HG02885 (cell line): ENCODE results near the gene GNB2.
"Not testable (repeated sequence)": the region's sequence is repeated elsewhere in the genome, so short reads cannot be mapped to it uniquely, and the experiment has no call there.

ENCODE experiments used
- ATAC-seq: cut with Tn5 transposase; IDR thresholded peaks from one replicate; pipeline ENCODE4 v1.9.1; 2021; ENCODE audit warnings: mild to moderate bottlenecking; ENCODE audit not compliant: unreplicated experiment, poor library complexity

GNB2 gene

DNA sequence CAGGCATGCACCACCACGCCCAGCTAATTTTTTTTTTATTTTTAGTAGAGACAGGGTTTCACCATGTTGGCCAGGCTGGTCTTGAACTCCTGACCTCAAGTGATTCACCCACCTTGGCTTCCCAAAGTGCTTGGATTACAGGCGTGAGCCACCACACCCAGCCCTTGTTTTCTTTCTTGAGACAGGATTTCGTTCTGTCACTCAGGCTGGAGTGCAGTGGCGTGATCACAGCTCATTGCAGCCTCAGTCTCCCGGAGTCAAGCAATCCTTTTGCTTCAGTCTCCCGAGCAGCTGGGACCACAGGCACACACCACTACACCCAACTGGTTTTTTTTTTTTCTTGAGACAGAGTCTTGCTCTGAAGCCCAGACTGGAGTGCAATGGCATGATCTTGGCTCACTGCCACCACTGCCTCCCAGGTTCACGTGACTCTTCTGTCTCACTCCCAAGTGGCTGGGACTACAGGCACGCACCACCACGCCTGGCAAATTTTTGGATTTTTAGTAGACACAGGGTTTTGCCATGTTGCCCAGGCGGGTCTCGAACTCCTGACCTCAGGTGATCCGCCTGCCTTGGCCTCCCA, 11.3 kb upstream of the GNB2 start:
- ATAC-seq: not testable (repeated sequence)

DNA sequence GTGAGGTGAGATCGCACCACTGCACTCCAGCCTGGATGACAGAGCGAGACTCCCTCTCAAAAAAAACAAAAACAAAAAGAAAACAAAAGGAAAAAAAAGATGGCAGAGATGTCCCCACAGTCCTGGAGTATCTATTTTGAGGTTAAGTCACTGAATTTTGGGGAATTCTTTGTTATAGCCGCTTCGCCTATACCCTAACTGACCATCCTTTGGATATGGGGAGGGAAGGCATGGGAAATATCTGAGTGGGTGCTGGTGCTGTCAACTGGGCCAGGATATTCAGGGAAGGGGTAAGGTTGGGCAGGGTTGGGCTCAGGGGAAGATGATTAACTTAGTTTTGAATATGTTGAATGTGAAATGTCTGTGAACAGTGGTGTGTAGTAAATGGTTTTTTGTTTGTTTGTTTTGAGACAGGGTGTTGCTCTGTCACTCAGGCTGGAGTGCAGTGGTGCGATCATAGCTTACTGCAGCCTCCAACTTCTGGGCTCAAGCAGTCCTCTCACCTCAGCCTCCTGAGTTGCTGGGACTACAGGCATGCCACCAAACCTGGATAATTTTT, 8.3 kb upstream of the GNB2 start:
- no peak for ATAC-seq

DNA sequence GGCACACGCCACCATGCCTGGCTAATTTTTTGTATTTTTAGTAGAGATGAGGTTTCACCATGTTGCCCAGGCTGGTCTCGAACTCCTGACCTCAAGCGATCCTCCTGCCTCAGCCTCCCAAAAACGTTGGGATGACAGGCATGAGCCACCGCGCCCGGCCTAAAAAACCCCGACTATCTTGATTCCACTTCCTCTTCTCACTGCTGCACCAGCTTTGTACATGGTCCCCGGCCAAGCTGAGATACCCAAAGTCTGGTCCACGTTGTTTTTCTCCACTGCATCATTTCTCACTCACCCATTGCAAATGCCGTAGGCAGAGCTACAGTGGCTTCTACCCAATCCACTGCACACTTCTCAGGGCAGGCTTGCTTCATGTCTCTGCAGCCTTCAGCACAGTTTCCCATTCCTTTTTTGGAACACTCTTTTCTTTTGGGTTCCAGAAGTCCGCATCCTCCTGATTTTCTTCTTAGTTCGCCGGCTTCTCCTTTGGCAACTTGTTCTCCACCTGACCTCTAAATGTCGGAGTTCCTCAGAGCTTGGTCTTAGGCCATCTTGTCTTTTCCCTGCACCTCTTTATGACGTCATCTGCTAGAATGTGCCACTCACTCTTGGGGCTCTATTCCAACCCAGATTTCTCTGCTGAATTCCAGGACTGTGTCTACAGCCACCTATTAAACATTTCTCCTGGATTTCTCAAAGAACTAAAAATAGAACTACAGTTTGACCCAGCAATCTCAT, 6.0 kb upstream of the GNB2 start:
- ATAC-seq: no peak

DNA sequence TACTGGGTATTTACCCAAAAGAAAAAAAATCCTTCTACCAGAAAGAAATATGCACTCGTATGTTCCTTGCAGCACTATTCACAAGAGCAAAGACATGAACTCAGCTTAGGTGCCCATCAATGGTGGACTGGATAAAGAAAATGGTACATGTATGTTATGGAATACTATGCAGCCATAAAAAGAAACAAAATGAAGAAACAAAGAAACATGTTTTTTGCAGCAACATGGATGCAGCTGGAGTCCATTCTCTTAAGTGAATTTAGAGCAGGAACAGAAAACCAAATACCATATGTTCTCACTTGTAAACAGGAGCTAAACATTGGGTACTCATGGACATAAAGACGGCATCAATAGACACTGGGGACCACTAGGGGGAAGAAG, 5.5 kb upstream of the GNB2 start:
- no peak for ATAC-seq

DNA sequence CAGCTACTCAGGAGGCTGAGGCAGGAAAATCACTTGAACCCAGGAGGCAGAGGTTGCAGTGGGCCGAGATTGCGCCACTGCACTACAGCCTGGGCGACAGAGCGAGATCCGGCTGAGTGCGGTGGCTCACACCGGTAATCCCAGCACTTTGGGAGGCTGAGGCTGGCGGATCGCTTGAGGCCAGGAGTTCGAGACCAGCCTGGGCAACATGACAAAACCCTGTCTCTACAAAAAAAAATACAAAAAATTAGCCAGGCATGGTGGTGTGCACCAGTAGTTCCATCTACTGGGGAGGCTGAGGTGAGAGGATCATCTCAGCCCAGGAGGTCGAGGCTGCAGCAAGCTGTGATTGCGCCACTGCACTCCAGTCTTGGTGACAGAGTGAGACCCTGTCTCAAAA, 4.4 kb upstream of the GNB2 start:
- ATAC-seq: not testable (repeated sequence)

DNA sequence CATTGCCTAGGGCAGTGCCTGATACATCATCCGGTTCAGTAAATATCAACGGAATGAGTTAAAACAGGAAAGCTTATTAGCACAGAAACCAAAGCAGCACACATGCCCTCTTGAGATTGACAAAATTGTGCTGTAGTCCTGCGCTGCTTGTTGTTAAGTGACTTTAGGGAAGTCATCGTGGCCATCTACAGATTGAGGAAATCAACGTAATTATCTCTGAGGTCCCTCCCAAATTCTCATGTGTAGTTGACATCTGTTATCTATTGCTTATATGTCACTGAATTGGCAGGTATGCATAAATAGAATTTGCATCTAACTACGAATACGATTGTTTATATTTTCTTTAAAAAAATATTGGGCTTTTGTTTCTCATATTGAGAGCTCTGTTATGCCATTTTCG, 3.5 kb upstream of the GNB2 start:
- ATAC-seq: no peak

DNA sequence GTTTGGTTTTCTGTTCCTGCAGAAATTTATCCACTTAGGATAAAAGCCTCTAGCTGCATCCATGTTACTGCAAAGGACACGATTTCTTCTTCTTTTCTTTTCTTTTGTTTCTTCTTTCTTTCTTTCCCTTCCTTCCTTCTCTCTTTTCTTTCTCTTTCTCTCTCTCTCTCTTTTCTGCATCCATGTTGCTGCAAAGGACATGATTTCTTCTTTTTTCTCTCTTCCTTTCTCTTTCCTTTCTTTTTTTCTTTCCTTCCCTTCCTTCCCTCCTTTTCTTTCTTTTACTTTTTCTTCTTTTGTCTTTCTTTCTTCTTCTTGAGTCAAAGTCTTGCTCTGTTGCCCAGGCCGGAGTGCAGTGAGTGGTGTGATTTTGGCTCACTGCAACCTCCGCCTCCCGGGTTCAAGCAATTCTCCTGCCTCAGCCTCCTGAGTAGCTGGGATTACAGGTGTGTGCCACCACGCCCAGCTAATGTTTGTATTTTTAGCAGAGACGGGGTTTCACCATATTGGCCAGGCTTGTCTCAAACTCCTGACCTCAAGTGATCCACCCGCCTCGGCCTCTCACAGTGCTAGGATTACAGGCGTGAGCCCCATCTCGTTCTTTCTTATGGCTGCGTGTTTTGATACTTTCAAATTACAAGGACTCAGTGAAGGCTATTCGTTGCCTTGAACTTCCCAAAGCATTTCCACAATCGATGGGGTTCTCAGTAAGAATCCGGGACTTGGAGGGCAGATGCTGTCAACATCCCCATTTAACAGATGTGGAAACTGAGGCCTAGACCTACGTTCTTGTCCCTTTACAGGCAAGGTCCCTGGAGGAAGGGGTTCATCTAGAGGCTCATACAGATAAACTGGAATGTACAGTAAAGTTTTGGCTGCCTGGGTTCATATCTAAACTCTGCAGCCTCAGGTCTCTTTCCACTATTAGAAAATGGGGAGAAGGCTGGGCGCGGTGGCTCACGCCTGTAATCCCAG, 1.9 kb upstream of the GNB2 start:
- ATAC-seq: no peak

DNA sequence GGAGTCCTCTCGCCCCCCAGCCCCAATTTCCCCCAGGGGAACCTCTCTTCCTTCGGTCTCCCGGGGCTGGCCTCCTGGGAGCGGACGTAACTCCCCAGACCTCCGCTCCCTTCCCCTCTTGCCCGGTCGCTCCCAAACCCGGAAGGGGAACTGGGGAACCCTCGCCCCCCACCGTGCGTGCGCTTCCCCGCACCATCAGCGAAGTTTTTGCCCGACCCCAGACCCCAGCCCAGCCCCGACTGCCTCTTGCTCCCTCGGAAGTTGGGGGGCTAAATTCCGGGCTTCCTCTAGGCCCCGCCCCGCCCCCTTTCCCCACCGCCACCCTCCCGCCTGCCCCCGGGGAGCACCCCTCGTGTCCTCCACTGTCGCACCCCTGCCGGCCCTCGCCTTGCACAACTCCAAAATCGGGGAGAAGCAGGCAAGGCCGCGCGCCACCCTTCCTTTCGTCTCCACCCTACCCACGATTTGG, 436 bp downstream of the GNB2 start:
- ATAC-seq: peak; percentile 1

DNA sequence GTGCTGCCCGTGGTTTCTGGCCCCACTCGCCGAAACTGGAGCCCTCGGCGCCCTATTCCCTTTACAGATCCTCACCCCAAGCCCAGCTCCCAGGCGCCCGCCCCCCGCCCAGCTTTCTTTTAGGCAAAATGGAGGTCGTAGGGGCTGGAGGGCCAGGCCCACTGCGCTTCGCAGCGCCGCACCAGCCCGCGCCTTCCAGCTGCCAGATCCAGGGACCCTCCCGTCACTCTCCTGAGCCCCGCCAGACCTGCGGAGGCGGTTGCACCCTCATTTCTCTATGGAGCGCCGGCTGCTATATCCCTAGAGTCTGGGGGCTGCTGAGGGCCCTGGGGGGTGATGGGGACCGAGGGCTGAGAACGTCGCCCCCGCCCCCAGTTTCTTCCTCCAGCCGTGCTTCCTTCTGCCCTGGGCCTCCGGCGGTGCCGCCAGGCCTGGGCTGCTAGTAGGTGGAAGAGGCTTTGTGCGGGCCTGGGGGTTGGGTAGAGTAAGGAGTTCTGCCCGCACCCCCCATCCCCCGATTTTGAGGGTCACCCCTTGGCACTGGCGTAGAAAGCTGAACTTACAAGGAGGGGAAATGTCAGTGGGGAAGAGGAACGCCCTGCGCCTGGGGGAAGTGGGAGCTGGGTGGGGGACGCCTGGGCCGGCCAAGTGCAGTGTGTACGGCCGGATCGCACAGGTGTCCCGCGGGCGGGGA, 1.0 kb downstream of the GNB2 start:
- ATAC-seq: no peak

DNA sequence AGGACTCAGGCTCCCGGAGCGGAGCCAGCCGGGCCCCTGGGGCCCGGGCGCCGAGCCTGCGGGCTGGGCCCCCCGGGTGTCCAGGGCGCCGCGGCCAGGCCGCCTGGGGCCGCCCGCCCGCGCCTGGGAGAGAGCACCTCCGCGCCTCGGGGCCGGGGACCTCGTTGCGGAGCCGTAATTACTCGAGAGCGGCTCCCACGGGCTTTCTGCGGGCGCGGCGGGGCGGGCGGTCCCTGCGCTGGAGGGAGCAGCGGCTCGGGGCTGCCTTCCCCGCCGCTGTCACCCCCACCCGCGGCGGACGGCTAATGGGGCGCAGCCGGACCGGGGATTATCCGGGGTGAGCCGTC, 1.5 kb downstream of the GNB2 start:
- no peak for ATAC-seq

DNA sequence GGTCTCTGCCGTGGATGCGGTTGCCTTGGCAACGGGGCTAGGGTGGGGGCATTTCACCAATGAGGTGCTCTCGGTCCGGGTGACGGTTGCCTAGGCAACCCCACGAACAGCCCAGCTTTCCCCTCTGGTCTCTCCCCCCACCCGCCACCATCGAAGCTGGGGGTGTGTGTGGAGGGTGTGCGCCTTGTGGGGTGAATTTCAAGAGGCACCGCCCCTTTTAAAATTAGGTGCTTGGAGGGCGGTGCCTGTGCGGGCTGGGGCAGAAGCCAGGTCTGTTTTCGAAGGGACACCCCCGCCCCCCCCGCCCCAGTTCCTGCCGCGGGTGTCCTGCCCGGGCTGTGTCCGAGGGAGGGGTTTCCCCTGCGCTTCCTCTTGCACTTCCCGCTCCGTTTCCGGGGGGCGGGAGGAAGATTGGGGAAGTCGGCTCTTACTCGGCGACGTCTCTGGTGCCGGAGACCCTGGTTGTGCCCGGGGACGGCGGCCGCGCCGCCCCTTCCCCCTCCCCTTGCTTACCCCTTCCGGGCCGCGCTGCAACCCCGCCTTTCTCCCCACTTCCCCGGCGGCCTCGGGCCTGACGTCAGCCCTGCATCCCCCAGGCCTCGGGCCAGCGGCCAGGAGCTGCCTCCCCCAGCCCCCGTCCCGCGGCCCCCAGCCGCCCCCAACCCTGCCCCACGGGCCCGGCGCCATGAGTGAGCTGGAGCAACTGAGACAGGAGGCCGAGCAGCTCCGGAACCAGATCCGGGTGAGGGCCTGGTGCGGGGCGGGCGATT, 2.2 kb downstream of the GNB2 start:
- peak; percentile 36 for ATAC-seq

DNA sequence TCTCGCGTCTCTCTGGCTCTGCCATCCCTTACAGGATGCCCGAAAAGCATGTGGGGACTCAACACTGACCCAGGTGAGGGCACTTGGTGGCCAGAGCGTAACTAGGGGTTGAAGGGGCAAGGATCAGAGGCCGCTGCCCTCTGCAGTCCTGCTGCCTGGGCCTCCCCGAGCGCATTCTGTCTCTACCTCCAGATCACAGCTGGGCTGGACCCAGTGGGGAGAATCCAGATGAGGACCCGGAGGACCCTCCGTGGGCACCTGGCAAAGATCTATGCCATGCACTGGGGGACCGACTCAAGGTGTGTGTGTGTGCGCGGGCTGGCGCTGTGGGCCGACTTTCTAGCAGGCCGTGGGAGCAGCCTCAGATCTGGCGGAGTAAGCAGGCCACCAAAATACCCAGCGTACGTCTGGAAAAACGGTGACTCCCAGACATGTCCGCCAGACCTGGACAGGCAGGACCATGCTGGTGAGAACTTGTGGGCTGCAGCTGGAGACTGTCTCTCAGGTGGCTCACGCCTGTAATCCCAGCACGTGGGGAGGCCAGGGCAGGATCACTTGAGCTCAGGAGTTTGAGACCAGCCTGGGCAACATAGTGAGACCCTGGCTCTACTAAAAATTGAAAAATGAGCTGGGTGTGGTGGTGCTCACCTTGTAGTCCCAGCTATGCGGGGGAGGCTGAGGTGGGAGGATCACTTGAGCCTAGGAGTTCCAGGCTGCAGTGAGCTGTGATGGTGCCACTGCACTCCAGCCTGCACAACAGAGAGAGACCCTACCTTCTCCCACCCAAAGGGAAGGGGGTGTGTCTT, 3.2 kb downstream of the GNB2 start:
- ATAC-seq: no peak

DNA sequence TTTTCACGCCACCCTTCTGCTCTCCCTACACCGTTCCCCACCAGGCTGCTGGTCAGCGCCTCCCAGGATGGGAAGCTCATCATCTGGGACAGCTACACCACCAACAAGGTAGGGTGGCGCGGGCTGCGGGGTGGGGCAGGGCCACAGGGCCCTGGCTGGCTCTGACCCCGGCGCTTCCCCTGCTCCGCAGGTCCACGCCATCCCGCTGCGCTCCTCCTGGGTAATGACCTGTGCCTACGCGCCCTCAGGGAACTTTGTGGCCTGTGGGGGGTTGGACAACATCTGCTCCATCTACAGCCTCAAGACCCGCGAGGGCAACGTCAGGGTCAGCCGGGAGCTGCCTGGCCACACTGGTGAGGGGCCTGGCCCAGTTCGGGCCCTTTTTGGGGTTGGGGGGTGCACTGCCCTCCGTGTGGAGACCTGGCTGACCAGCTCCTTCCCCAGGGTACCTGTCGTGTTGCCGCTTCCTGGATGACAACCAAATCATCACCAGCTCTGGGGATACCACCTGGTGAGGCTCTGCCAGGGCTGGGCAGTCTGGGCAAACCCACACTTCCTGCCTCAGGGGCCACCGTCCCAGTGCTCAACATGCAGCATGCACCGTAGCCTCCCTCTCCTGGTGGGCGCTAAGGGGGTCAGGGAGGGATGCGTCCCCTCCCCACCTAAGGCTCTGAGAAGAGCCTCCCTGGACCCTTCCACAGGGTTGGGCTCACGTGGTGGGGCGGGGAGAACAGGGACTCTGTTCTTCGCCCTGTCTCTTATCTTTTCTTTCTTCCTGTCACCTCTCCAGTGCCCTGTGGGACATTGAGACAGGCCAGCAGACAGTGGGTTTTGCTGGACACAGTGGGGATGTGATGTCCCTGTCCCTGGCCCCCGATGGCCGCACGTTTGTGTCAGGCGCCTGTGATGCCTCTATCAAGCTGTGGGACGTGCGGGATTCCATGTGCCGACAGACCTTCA, 4.0 kb downstream of the GNB2 start:
- no peak for ATAC-seq

DNA sequence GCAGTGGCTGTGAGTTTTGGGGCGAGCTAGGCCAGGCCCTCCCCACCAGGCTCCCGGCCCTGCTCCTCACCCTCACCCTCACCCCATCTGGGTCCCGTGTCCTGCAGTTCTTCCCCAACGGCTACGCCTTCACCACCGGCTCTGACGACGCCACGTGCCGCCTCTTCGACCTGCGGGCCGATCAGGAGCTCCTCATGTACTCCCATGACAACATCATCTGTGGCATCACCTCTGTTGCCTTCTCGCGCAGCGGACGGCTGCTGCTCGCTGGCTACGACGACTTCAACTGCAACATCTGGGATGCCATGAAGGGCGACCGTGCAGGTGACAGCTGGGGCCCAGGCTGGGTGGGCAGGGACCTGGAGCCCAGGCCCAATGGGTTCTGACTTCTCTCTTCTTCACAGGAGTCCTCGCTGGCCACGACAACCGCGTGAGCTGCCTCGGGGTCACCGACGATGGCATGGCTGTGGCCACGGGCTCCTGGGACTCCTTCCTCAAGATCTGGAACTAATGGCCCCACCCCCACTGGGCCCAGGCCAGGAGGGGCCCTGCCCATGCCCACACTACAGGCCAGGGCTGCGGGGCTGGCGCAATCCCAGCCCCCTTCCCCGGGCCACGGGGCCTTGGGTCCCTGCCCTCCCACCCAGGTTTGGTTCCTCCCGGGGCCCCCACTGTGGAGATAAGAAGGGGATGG, 4.9 kb downstream of the GNB2 start:
- no peak for ATAC-seq

DNA sequence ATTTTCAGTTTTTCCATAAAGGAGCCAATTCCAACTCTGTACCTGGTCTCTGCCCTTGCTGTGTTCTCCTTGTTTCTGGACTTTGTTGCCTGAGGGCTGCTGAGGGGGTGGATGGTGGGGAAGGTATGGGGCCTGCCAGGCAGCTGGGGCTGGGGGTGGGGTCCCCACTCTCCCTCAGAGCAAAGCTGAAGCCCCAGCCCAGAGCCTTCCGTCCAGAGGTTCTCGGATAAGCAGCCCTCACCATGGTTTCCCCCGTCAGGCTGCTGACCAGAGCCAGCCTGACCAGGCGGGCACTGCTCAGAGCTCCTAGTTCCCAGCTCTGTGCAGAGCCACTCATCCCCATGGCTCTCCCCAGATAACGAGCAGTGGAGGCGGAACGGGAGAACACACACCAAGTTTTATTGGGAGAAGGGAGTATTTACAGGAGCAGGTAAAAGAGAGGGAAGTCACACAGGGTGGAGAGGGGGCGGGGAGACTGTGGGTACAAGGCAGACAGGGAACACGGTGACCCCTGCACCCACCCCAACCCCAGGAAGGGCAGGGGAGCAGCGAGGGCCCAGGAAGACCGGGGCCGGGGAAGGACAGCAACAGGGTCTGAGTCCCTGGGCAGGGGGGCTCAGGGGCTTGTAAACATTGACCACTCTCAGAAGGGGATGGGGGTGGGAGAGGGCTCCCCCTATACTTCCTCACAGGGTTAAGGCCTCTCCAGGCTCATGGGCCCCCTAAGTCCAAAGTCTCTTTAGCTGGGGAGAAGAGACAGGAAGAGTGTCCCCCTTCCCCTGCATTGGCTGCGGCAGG, 5.8 kb downstream of the GNB2 start:
- ATAC-seq: no peak

DNA sequence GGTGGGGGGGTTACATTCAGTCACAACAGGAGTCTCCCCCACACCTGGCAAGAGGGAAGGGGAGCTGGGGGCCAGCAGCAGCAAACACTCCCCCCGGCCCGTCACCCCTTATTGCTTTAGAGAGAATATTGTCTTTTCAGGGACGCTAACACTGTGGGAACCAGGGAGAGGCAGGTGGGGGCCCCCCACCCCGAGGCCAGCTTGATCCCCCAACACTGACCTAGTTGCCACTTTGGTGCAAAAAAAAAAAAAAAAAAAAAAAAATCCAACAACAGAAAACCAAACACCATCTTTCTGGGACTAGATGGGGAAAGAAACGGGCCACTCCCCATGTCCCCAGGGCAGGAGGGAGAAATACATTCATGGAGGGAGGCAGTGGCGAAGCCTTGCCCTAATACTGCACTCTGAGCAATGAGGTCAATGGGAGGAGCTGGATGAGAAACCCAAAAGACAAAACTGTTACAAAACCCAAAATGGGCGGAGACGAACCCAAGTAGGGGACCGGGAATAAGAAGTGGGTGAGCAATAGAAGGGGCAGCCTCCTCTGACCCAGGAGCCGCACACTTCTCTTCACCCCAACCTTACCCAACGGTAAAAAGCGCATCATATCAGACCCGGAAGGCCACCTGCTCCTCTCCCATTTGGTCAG, 6.5 kb downstream of the GNB2 start:
- no peak for ATAC-seq
